Measurements from ENCODE around the gene PARD3. TPM values are rescaled to one million over a fixed set of nuclear protein-coding genes. Genes with fewer than 3 reads are reported as not detected.

PARD3 gene
- total and polyA plus RNA-seq, 10 of the 15 experiments (the other 5 are each of a cell fraction or from before 2014, with no cell fraction given), result 2.6 to 43.1 (median 13.9) TPM

GRCh38 chr10:34360984-34361383, 454.1 kb downstream of the PARD3 start:
- in situ Hi-C loops (cut with MboI), result no loop called here
- 1% methylated on average over 3 of the region's 3 CpGs for WGBS (ENCODE audit: insufficient coverage, insufficient replicate concordance, low lambda C conversion rate, missing lambda C conversion rate)
- SMC1A ChIA-PET (ENCODE audit: uncharacterized antibody, unreplicated experiment), result interaction anchor here (1.0 to 1.9 kb wide), 3 partner anchors 10 to 136 kb away, joined by 3 to 7 read pairs (median 4); no protein-coding TSS in a partner anchor

More at GRCh38 chr10:34360984-34361383, 454.1 kb downstream of the PARD3 start:
- ChIA-PET CTCF (interaction anchor here (2.9 kb wide), 1 partner anchor 10 kb away, joined by 7 read pairs; no protein-coding TSS in a partner anchor), POLR2A (no interaction called here), RAD21 (ENCODE audit: unreplicated experiment) (no interaction called here)
- H3K9ac ChIP-seq (ENCODE audit: control insufficient read depth, insufficient read depth, low read length), result no peak overlapping the region
- no peak overlapping the region for H3K4me2 ChIP-seq (ENCODE audit: control insufficient read depth, insufficient read depth)
- no peaks in the 10 kb centered on the region for H3K36me3 ChIP-seq (ENCODE audit: control insufficient read depth in 2 of 2, insufficient read depth in 2 of 2, low read length in 1 of 2)
- H3K79me2 ChIP-seq (ENCODE audit: control insufficient read depth, insufficient read depth, low read length), result no peaks in the 10 kb centered on the region
- H3K4me3 ChIP-seq, result no peak overlapping the region
- no peaks in the 10 kb centered on the region for H3K4me1 ChIP-seq (ENCODE audit: control insufficient read depth, insufficient read depth, low read length)
- H3K27ac ChIP-seq (ENCODE audit: control insufficient read depth, insufficient read depth), result no peak overlapping the region
- H4K20me1 ChIP-seq (ENCODE audit: control insufficient read depth, insufficient read depth), result no peaks in the 10 kb centered on the region
- no peaks in the 10 kb centered on the region for H3K9me3 ChIP-seq (replicated peaks; ENCODE audit: control insufficient read depth, insufficient read depth, low read length)
- no peak overlapping the region for H2AFZ ChIP-seq (ENCODE audit: control insufficient read depth, low read depth, low read length)
- DNase-seq (ENCODE audit: low read depth, low spot score), result no peak
- FAIRE-seq, result no peak
- intact Hi-C loops (cut with micrococcal nuclease; ENCODE audit: unreplicated experiment), result no loop called here
- TF ChIP-seq ZBTB40 (IDR thresholded peaks at IDR 0.05; ENCODE audit: borderline replicate concordance) (no peak), MAX (IDR thresholded peaks at IDR 0.05; ENCODE audit: low read depth, low read length) (no peak), ETV6 (conservative IDR thresholded peaks at IDR 0.05 in 1 of 2, IDR thresholded peaks at IDR 0.05 in 1 of 2; ENCODE audit: borderline replicate concordance in 1 of 2, low read depth in 1 of 2) (no peak), MTA2 (IDR thresholded peaks at IDR 0.05; ENCODE audit: low read depth) (no peak), NBN (IDR thresholded peaks at IDR 0.05) (no peak), SMC3 (IDR thresholded peaks at IDR 0.05; ENCODE audit: borderline replicate concordance, low read length) (no peak), NR2F1 (conservative IDR thresholded peaks at IDR 0.05) (no peak), KLF5 (IDR thresholded peaks at IDR 0.05; ENCODE audit: partially characterized antibody) (no peak), RCOR1 (conservative IDR thresholded peaks at IDR 0.05; ENCODE audit: low read depth, low read length) (no peak), HCFC1 (IDR thresholded peaks at IDR 0.05; ENCODE audit: low read length) (no peak), YBX1 (IDR thresholded peaks at IDR 0.05) (no peak), EZH2 (IDR thresholded peaks at IDR 0.05; ENCODE audit: borderline replicate concordance, control insufficient read depth, low read depth, low read length) (no peak), ZBTB33 (IDR thresholded peaks at IDR 0.05) (no peak)
- ATAC-seq, result no peak
- H3K27me3 ChIP-seq (replicated peaks in 1 of 2; ENCODE audit: control insufficient read depth in 2 of 2, insufficient read depth in 2 of 2, low read length in 1 of 2), result no peaks in the 10 kb centered on the region
- no TSS peak for BruUV-seq (replicated peaks)

Data from GM12878 (cell line).